HCT116 (cell line): ENCODE data around the gene LARP1. TPM values are rescaled to one million over a fixed set of nuclear protein-coding genes. Genes with fewer than 3 reads are reported as not detected.
"Not testable (repeated sequence)": the region's sequence is repeated elsewhere in the genome, so short reads cannot be mapped to it uniquely, and the experiment has no call there.

Experiments used
- ATAC-seq: fragments of 200-7000 bp; cut with Tn5 transposase; 2 replicates; pipeline ENCODE4 v1.9.1; 2020; ENCODE audit warnings: mild to moderate bottlenecking, moderate library complexity
- BruUV-seq: library from RNA; stranded (reverse); fragments of 400-500 nt; replicated peaks from 2 replicates; lab custom pipeline; 2021; lab: Mats Ljungman, UMichigan
- CTCF ChIA-PET: fragments of 300-600 bp; sonication (Branson Sonifier 250); formaldehyde crosslinking; loops from one replicate; lab custom pipeline; 2021; ENCODE audit warnings: antibody characterized with exemption; lab: Charles Lee
- POLR2A ChIA-PET: fragments of 300-600, 350-600 bp; sonication (Branson Sonifier 250); formaldehyde crosslinking; loops from one replicate; lab custom pipeline; 2021; ENCODE audit warnings: antibody characterized with exemption; lab: Charles Lee
- RAD21 ChIA-PET, 2 experiments: fragments of 300-600 bp; sonication (Branson Sonifier 250); formaldehyde crosslinking; loops; one replicate each; lab custom pipeline; 2023; ENCODE audit warnings: low total read pairs in 2 of 2; ENCODE audit not compliant: uncharacterized antibody in 2 of 2, unreplicated experiment in 2 of 2, low non-redundant PET in 1 of 2; lab: Charles Lee
- DNase-seq: peaks from one replicate; pipeline ENCODE4 v3.0.0-alpha.2; 2010; ENCODE audit warnings: low read depth, low spot score
- H2AFZ ChIP-seq: fragments of 200-600 bp; shearing (Covaris generic), sonication (generic); 2 replicates; pipeline ENCODE4 v1.6.1; 2017; ENCODE audit warnings: low read depth, mixed run types, mixed read lengths, antibody characterized with exemption, low read length; ENCODE audit not compliant: poor library complexity, severe bottlenecking
- H3K27ac ChIP-seq: 2 replicates; pipeline ENCODE4 v1.5.1; 2012; ENCODE audit warnings: low read depth, low read length
- H3K27me3 ChIP-seq: fragments of 200-600 bp; sonication (generic); 2 replicates; pipeline ENCODE4 v1.6.1; 2016; ENCODE audit warnings: mixed run types, low read length, mixed read lengths; ENCODE audit not compliant: insufficient read depth
- H3K36me3 ChIP-seq, 2 experiments: fragments of 200-500 bp in 1 of 2; fragments of 200-600 bp in 1 of 2; sonication (Bioruptor generic) in 1 of 2; sonication (generic) in 1 of 2; 2 replicates each; pipeline versions ENCODE4 v1.5.1 to v1.6.1; 2014 to 2016; ENCODE audit warnings: low read length in 2 of 2, inconsistent platforms in 1 of 2, mixed read lengths in 1 of 2, mixed run types in 1 of 2; ENCODE audit not compliant: insufficient read depth in 2 of 2, control insufficient read depth in 1 of 2
- H3K4me1 ChIP-seq, 2 experiments: fragments of 200-600 bp in 1 of 2; sonication (generic) in 1 of 2; 2 replicates each; pipeline versions ENCODE4 v1.5.1 to v1.6.1; 2012 to 2017; ENCODE audit warnings: low read length in 2 of 2, inconsistent platforms in 1 of 2, mild to moderate bottlenecking in 1 of 2, mixed read lengths in 1 of 2, mixed run types in 1 of 2, moderate library complexity in 1 of 2; ENCODE audit not compliant: insufficient read depth in 2 of 2, control insufficient read depth in 1 of 2
- H3K4me2 ChIP-seq: fragments of 200-600 bp; sonication (generic); 2 replicates; pipeline ENCODE4 v1.6.1; 2017; ENCODE audit warnings: mixed run types, low read length, mixed read lengths
- H3K4me3 ChIP-seq, 2 experiments: fragments of 200-600 bp in 1 of 2; sonication (generic) in 1 of 2; replicated peaks in 1 of 2; 2 replicates each; pipeline ENCODE4 v1.5.1; 2011 to 2016; ENCODE audit warnings: low read length in 2 of 2, control low read depth in 1 of 2, low read depth in 1 of 2, mild to moderate bottlenecking in 1 of 2, mixed read lengths in 1 of 2, mixed run types in 1 of 2
- H3K79me2 ChIP-seq: fragments of 200-600 bp; sonication (generic); 2 replicates; pipeline ENCODE4 v1.6.1; 2017; ENCODE audit warnings: mild to moderate bottlenecking, mixed run types, low read length, moderate library complexity, mixed read lengths; ENCODE audit not compliant: insufficient read depth
- H3K9ac ChIP-seq: fragments of 200-600 bp; sonication (generic); 2 replicates; pipeline ENCODE4 v1.6.1; 2016; ENCODE audit warnings: low read length, mixed read lengths
- H3K9me2 ChIP-seq: fragments of 200-600 bp; sonication (generic), shearing (Covaris generic); 2 replicates; pipeline ENCODE4 v1.6.1; 2017; ENCODE audit warnings: mixed run types, mild to moderate bottlenecking, moderate library complexity; ENCODE audit not compliant: insufficient read depth
- H3K9me3 ChIP-seq, 2 experiments: fragments of 200-500 bp in 1 of 2; fragments of 200-600 bp in 1 of 2; sonication (Bioruptor generic) in 1 of 2; sonication (generic) in 1 of 2; 2 replicates each; pipeline ENCODE4 v1.6.1; 2014 to 2017; ENCODE audit warnings: low read length in 2 of 2, mixed read lengths in 2 of 2, inconsistent platforms in 1 of 2, low read depth in 1 of 2, mild to moderate bottlenecking in 1 of 2, mixed run types in 1 of 2, moderate library complexity in 1 of 2; ENCODE audit not compliant: control insufficient read depth in 1 of 2, insufficient read depth in 1 of 2
- H4K20me1 ChIP-seq: fragments of 200-600 bp; sonication (generic), shearing (Covaris generic); 2 replicates; pipeline ENCODE4 v1.6.1; 2017; ENCODE audit warnings: mixed run types, mild to moderate bottlenecking, moderate library complexity; ENCODE audit not compliant: insufficient read depth
- CBX3 ChIP-seq: IDR thresholded peaks from 2 replicates; pipeline ENCODE4 v1.6.1; 2012; ENCODE audit warnings: low read depth
- EGR1 ChIP-seq: IDR thresholded peaks from 2 replicates; pipeline ENCODE4 v1.6.1; 2012; ENCODE audit warnings: low read depth
- EZH2 ChIP-seq: fragments of 200-600 bp; sonication (generic); IDR thresholded peaks from 2 replicates; pipeline ENCODE4 v1.6.1; 2017; ENCODE audit warnings: antibody characterized with exemption, mixed run types
- EZH2phosphoT487 ChIP-seq: fragments of 200-600 bp; IDR thresholded peaks from 2 replicates; pipeline ENCODE4 v1.6.1; 2018; ENCODE audit warnings: antibody characterized with exemption, borderline replicate concordance
- FOSL1 ChIP-seq: IDR thresholded peaks from 2 replicates; pipeline ENCODE4 v1.6.1; 2012; ENCODE audit warnings: low read depth
- JUND ChIP-seq: IDR thresholded peaks from 2 replicates; pipeline ENCODE4 v1.6.1; 2012
- MAX ChIP-seq: IDR thresholded peaks from 2 replicates; pipeline ENCODE4 v1.6.1; 2012
- POLR2A ChIP-seq: IDR thresholded peaks from 2 replicates; pipeline ENCODE4 v1.7.0; 2011; ENCODE audit warnings: borderline replicate concordance; ENCODE audit not compliant: insufficient read depth, insufficient read length; ENCODE audit errors: extremely low read depth
- POLR2AphosphoS5 ChIP-seq: IDR thresholded peaks from 2 replicates; pipeline ENCODE4 v1.6.1; 2011; ENCODE audit warnings: mild to moderate bottlenecking, low read depth, low read length, moderate library complexity
- RAD21 ChIP-seq: IDR thresholded peaks from 2 replicates; pipeline ENCODE4 v1.6.1; 2012; ENCODE audit warnings: low read depth, mild to moderate bottlenecking
- SRF ChIP-seq: IDR thresholded peaks from 2 replicates; pipeline ENCODE4 v1.6.1; 2012; ENCODE audit warnings: low read depth
- intact Hi-C: fragments of 100-400 bp; cut with micrococcal nuclease; formaldehyde crosslinking; loops from 2 replicates; pipeline ENCODE4 v1.10.0; 2022
- total RNA-seq: library from RNA; stranded (reverse); gene quantifications from one replicate; pipeline ENCODE4 v1.2.1, GENCODE V29; 2021; ENCODE audit not compliant: unreplicated experiment

Gene LARP1
- total RNA-seq, 1 experiment from 2014 or later, result 201 TPM

GRCh38 chr5:154758493-154758892 is 3.3 kb downstream of the LARP1 start:
- Histone ChIP-seq H3K4me2 (peak overlapping the region; percentile 45), H3K27me3 (no peaks in the 10 kb centered on the region), H4K20me1 (peaks cover 42% of the 10 kb centered on the region; the same call in 1 of the 2 replicates), H3K4me3 (no peak overlapping the region), H3K27ac (no peak overlapping the region), H3K4me1 (peaks cover 30 to 66% of the 10 kb centered on the region in 2 experiments), H3K9ac (no peak overlapping the region), H3K79me2 (peaks cover 91% of the 10 kb centered on the region), H3K36me3 (peaks cover 0 to 4% of the 10 kb centered on the region in 2 experiments; a peak in 1 of 4 replicates), H2AFZ (no peak overlapping the region), H3K9me2 (no peaks in the 10 kb centered on the region), H3K9me3 (no peaks in the 10 kb centered on the region)
- BruUV-seq, result no TSS peak
- TF ChIP-seq POLR2A, result no peak
- TF ChIP-seq POLR2AphosphoS5, result no peak
- no peak for TF ChIP-seq EGR1
- no peak for TF ChIP-seq RAD21
- no peak for TF ChIP-seq JUND
- no peak for TF ChIP-seq MAX
- no peak for TF ChIP-seq FOSL1
- TF ChIP-seq SRF, result no peak
- TF ChIP-seq EZH2, result no peak
- TF ChIP-seq EZH2phosphoT487, result no peak
- ChIA-PET POLR2A (no interaction called here), CTCF (no interaction called here), RAD21 (no interaction called here)
- ATAC-seq (no peak), DNase-seq (no peak)
- intact Hi-C loops, result no loop called here

GRCh38 chr5:154758977-154759376 is 3.8 kb downstream of the LARP1 start:
- H3K9me2 ChIP-seq, result no peaks in the 10 kb centered on the region
- no peak overlapping the region for H3K27ac ChIP-seq
- no peak overlapping the region for H2AFZ ChIP-seq
- TSS peak; percentile 32 for BruUV-seq
- H3K4me1 ChIP-seq, result peaks cover 26 to 65% of the 10 kb centered on the region in 2 experiments
- H3K36me3 ChIP-seq, result peaks cover 0 to 4% of the 10 kb centered on the region in 2 experiments; a peak in 1 of 4 replicates
- 0 out of 2 replicates have a peak overlapping the region, but pooled peaks have one; percentile 45 for H3K4me2 ChIP-seq
- no peaks in the 10 kb centered on the region for H3K27me3 ChIP-seq
- H4K20me1 ChIP-seq, result peaks cover 42% of the 10 kb centered on the region; the same call in 1 of the 2 replicates
- RAD21 ChIA-PET, result no interaction called here
- CTCF ChIA-PET, result no interaction called here
- no peaks in the 10 kb centered on the region for H3K9me3 ChIP-seq
- no peak for ATAC-seq
- intact Hi-C loops, result no loop called here
- no peak for TF ChIP-seq CBX3
- TF ChIP-seq, all 23 proteins: peak for 0
- Histone ChIP-seq H3K9ac (no peak overlapping the region), H3K4me3 (no peak overlapping the region), H3K79me2 (peaks cover 94% of the 10 kb centered on the region)
- POLR2A ChIA-PET, result no interaction called here
- DNase-seq, result no peak

GRCh38 chr5:154759868-154760267 is 4.7 kb downstream of the LARP1 start:
- H3K9me3 ChIP-seq, POLR2A ChIA-PET, BruUV-seq, intact Hi-C loops, H3K9me2 ChIP-seq, H3K27ac ChIP-seq, ATAC-seq, H2AFZ ChIP-seq, CTCF ChIA-PET, DNase-seq, H3K9ac ChIP-seq, H3K4me3 ChIP-seq, H3K27me3 ChIP-seq, RAD21 ChIA-PET, H3K36me3 ChIP-seq: not testable (repeated sequence)
- Histone ChIP-seq H3K4me2 (0 out of 2 replicates have a peak overlapping the region, but pooled peaks have one; percentile 3), H3K4me1 (peaks cover 26 to 56% of the 10 kb centered on the region in 2 experiments), H3K79me2 (peaks cover 95% of the 10 kb centered on the region), H4K20me1 (peaks cover 42% of the 10 kb centered on the region; the same call in 1 of the 2 replicates)
